K562 (cell line): ENCODE results near the gene SLC7A10. TPM values are rescaled to one million over a fixed set of nuclear protein-coding genes. Genes with fewer than 3 reads are reported as not detected.

Source experiments
- ATAC-seq: fragments of 200-7000 bp; cut with Tn5 transposase; 3 replicates; pipeline ENCODE4 v1.9.1; 2020; ENCODE audit warnings: moderate library complexity
- BruUV-seq: library from RNA; stranded (reverse); fragments of 400-500 nt; replicated peaks from 2 replicates; lab custom pipeline; 2021; lab: Mats Ljungman, UMichigan
- CTCF ChIA-PET: fragments of 300-600 bp; formaldehyde crosslinking; extraction: SDS; loops from one replicate; lab custom pipeline; 2021; ENCODE audit warnings: low intra/inter-chr PET ratio; lab: Yijun Ruan, JAX
- POLR2A ChIA-PET: fragments of 300-600, 350-650 bp; sonication (Branson Sonifier 250); formaldehyde crosslinking; extraction: SDS; loops from one replicate; lab custom pipeline; 2021; ENCODE audit warnings: antibody characterized with exemption, inconsistent platforms; lab: Yijun Ruan, JAX
- DNase-seq, 4 experiments: peaks; one replicate each; pipeline versions ENCODE4 v3.0.0 to v3.0.0-alpha.2; 2011 to 2018; ENCODE audit warnings: low spot score in 3 of 4, mixed read lengths in 3 of 4; ENCODE audit errors: extremely low read depth in 1 of 4
- FAIRE-seq: peaks from 2 replicates; lab custom pipeline; 2011; peaks lifted over from hg19 to GRCh38; lab: Jason Lieb, UNC
- H2AFZ ChIP-seq: 2 replicates; pipeline ENCODE4 v1.6.0; 2011; ENCODE audit warnings: low read depth, low read length, control low read depth, inconsistent platforms
- H3K27ac ChIP-seq: fragments of 200-600 bp; 3 replicates; pipeline ENCODE4 v1.8.0; 2011; ENCODE audit warnings: low read depth, mild to moderate bottlenecking, control low read depth, inconsistent platforms, low read length, moderate library complexity, mixed read lengths; ENCODE audit errors: extremely low read depth
- H3K27me3 ChIP-seq, 2 experiments: fragments of 300-600 bp in 1 of 2; 2 replicates in 1 of 2; 3 replicates in 1 of 2; pipeline versions ENCODE4 v1.6.0 to v1.8.0; 2011; ENCODE audit warnings: inconsistent platforms in 2 of 2, low read length in 2 of 2, mild to moderate bottlenecking in 1 of 2, mixed read lengths in 1 of 2, moderate library complexity in 1 of 2; ENCODE audit not compliant: control insufficient read depth in 2 of 2, insufficient read depth in 2 of 2
- H3K36me3 ChIP-seq: fragments of 300-600 bp; 3 replicates; pipeline ENCODE4 v1.8.0; 2011; ENCODE audit warnings: mild to moderate bottlenecking, low read length, inconsistent platforms; ENCODE audit not compliant: control insufficient read depth, insufficient read depth
- H3K4me1 ChIP-seq, 2 experiments: fragments of 200-600 bp in 1 of 2; replicated peaks in 1 of 2; 2 replicates in 1 of 2; 3 replicates in 1 of 2; pipeline versions ENCODE4 v1.5.1 to v1.8.0; 2011; ENCODE audit warnings: inconsistent platforms in 2 of 2, low read length in 2 of 2, mild to moderate bottlenecking in 1 of 2, mixed read lengths in 1 of 2, moderate library complexity in 1 of 2; ENCODE audit not compliant: control insufficient read depth in 2 of 2, insufficient read depth in 2 of 2
- H3K4me2 ChIP-seq: 2 replicates; pipeline ENCODE4 v1.6.1; 2011; ENCODE audit warnings: low read length, control low read depth, inconsistent platforms, mixed read lengths; ENCODE audit not compliant: insufficient read depth
- H3K4me3 ChIP-seq: fragments of 200-600 bp; sonication (generic), shearing (Covaris generic); 2 replicates; pipeline ENCODE4 v1.5.1; 2016; ENCODE audit warnings: control low read depth, inconsistent platforms
- H3K79me2 ChIP-seq: fragments of 200-600 bp; 3 replicates; pipeline ENCODE4 v1.8.0; 2011; ENCODE audit warnings: low read length, inconsistent platforms; ENCODE audit not compliant: control insufficient read depth, insufficient read depth
- H3K9ac ChIP-seq, 2 experiments: 2 replicates each; pipeline versions ENCODE4 v1.6.0 to v1.6.1; 2011; ENCODE audit warnings: low read depth in 2 of 2, low read length in 2 of 2, control low read depth in 1 of 2, inconsistent platforms in 1 of 2, mild to moderate bottlenecking in 1 of 2, mixed read lengths in 1 of 2; ENCODE audit not compliant: insufficient read depth in 1 of 2
- H3K9me1 ChIP-seq: one replicate; pipeline ENCODE4 v1.6.0; 2011; ENCODE audit warnings: inconsistent platforms, mild to moderate bottlenecking, low read length, moderate library complexity; ENCODE audit not compliant: control insufficient read depth, insufficient read depth
- H3K9me3 ChIP-seq: replicated peaks from 2 replicates; pipeline ENCODE4 v1.5.1; 2011; ENCODE audit warnings: low read depth, low read length, inconsistent platforms; ENCODE audit not compliant: control insufficient read depth, insufficient read depth
- H4K20me1 ChIP-seq: replicated peaks from 2 replicates; pipeline ENCODE4 v1.6.1; 2011; ENCODE audit warnings: low read length, inconsistent platforms, mixed read lengths; ENCODE audit not compliant: control insufficient read depth, insufficient read depth
- ESRRA ChIP-seq: fragments of 450-650 bp; IDR thresholded peaks from 2 replicates; pipeline ENCODE4 v1.6.1; 2014; ENCODE audit warnings: low read depth, mild to moderate bottlenecking, moderate library complexity, borderline replicate concordance
- FOXK1 ChIP-seq: sonication (generic); formaldehyde crosslinking; IDR thresholded peaks from 2 replicates; pipeline ENCODE4 v1.8.0; 2022; ENCODE audit warnings: missing genetic modification reagents, mild to moderate bottlenecking, borderline replicate concordance
- GTF2E2 ChIP-seq: fragments of 200-800 bp; sonication (Bioruptor generic); IDR thresholded peaks from 2 replicates; pipeline ENCODE4 v1.6.1; 2016; ENCODE audit warnings: missing genetic modification characterization, missing compliant biosample characterization
- NR2C1 ChIP-seq, 2 experiments: fragments of 450-650 bp; IDR thresholded peaks; 2 replicates each; pipeline ENCODE4 v1.6.1; 2017; ENCODE audit warnings: mild to moderate bottlenecking in 2 of 2, antibody characterized with exemption in 1 of 2, inconsistent platforms in 1 of 2, missing compliant biosample characterization in 1 of 2, missing genetic modification characterization in 1 of 2
- SRSF7 ChIP-seq: fragments of 200-400 bp; formaldehyde crosslinking; optimal IDR thresholded peaks from 2 replicates; pipeline ENCODE3; 2017; ENCODE audit warnings: mild to moderate bottlenecking, low read depth, low read length
- ZBTB7A ChIP-seq: IDR thresholded peaks from 2 replicates; pipeline ENCODE4 v1.6.1; 2011; ENCODE audit warnings: low read depth, mild to moderate bottlenecking, low read length, moderate library complexity, borderline replicate concordance; ENCODE audit not compliant: control insufficient read depth
- ZNF436 ChIP-seq: fragments of 250-450, 450-650 bp; sonication (Bioruptor Pico); formaldehyde crosslinking; IDR thresholded peaks from 2 replicates; pipeline ENCODE4 v1.7.0; 2020; ENCODE audit warnings: mild to moderate bottlenecking
- WGBS: fragments of 100-300 bp; shearing (Covaris generic); methylation state at CpG from one replicate; pipeline ENCODE4 v1.1.6; 2016; ENCODE audit warnings: low coverage, mixed read lengths; ENCODE audit not compliant: insufficient coverage; ENCODE audit errors: missing lambda C conversion rate; 5-methylcytosine and 5-hydroxymethylcytosine counted together
- in situ Hi-C: fragments of 300-500 bp; cut with MboI; formaldehyde crosslinking; loops from 4 replicates; pipeline ENCODE4 v1.15.0; 2018; ENCODE audit warnings: inconsistent platforms, mixed read lengths
- intact Hi-C: fragments of 100-400 bp; cut with micrococcal nuclease; formaldehyde crosslinking; loops from 2 replicates; pipeline ENCODE4 v1.14.2; 2022
- polyA plus RNA-seq, 8 experiments: library from polyadenylated mRNA; depleted of rRNA in 4 of 8; stranded (reverse) in 5 of 8; unstranded in 3 of 8; fragments of >200 nt; fragmentation: Nextera tagmentation in 2 of 8; fragmentation: Illumina TruSeq in 1 of 8; extraction: Ambion mirVana in 2 of 8; extraction: Trizol in 1 of 8; gene quantifications; 2 replicates each; pipeline versions ENCODE4 v1.2.1 to v1.2.3, GENCODE V29; 2011 to 2014; ENCODE audit warnings: inconsistent platforms in 1 of 8, missing spikeins in 1 of 8
- total RNA-seq, 7 experiments: library from RNA; depleted of rRNA in 6 of 7; stranded (reverse); fragments of >200 nt in 6 of 7; fragmentation: Illumina TruSeq in 2 of 7; extraction: Trizol in 2 of 7; gene quantifications; 2 replicates each; pipeline versions ENCODE4 v1.2.1 to v1.2.3, GENCODE V29; 2011 to 2021; ENCODE audit warnings: low replicate concordance in 1 of 7

Gene SLC7A10
- total and polyA plus RNA-seq, 9 of the 15 experiments (the other 6 are each of a cell fraction or from before 2014, with no cell fraction given) = 0.07 TPM; not detected in 8

GRCh38 chr19:33248553-33248953 is 22.9 kb upstream of the SLC7A10 start:
- H3K9ac ChIP-seq = no peak overlapping the region
- no peak overlapping the region for H3K4me3 ChIP-seq
- POLR2A ChIA-PET = no interaction called here
- FAIRE-seq (no peak), DNase-seq (no peak), ATAC-seq (peak; percentile 69)
- CTCF ChIA-PET = no interaction called here
- H3K4me1 ChIP-seq = peaks cover 0 to 10% of the 10 kb centered on the region in 2 experiments; a peak in 2 of 5 replicates
- no peaks in the 10 kb centered on the region for H3K36me3 ChIP-seq
- in situ Hi-C loops = no loop called here
- no peaks in the 10 kb centered on the region for H4K20me1 ChIP-seq
- intact Hi-C loops = no loop called here
- BruUV-seq = no TSS peak
- H3K79me2 ChIP-seq = no peaks in the 10 kb centered on the region
- H3K9me1 ChIP-seq = no peaks in the 10 kb centered on the region
- no peak overlapping the region for H3K4me2 ChIP-seq
- TF ChIP-seq FOXK1 (CRISPR knock-in tag) = no peak
- peak; percentile 88 for TF ChIP-seq ESRRA
- TF ChIP-seq ZBTB7A = peak; percentile 11; the same call in 1 of the 2 replicates
- TF ChIP-seq NR2C1 (IDR thresholded peaks at IDR 0.05) = 0 out of 2 replicates have a peak, but pooled peaks have one; percentile 19
- no peak for TF ChIP-seq NR2C1 (tag; IDR thresholded peaks at IDR 0.05)
- no peak overlapping the region for H3K27ac ChIP-seq
- peaks cover 7% of the 10 kb centered on the region; the same call in 1 of the 2 replicates for H3K9me3 ChIP-seq
- H3K27me3 ChIP-seq = peaks cover 0 to 9% of the 10 kb centered on the region in 2 experiments; a peak in 1 of 5 replicates
- WGBS = 0% methylated on average over 11 of the region's 11 CpGs
- H2AFZ ChIP-seq = no peak overlapping the region

GRCh38 chr19:33248104-33248503 is 22.5 kb upstream of the SLC7A10 start:
- no peaks in the 10 kb centered on the region for H3K79me2 ChIP-seq
- BruUV-seq = no TSS peak
- peaks cover 0 to 10% of the 10 kb centered on the region in 2 experiments; a peak in 2 of 5 replicates for H3K4me1 ChIP-seq
- no peak overlapping the region for H2AFZ ChIP-seq
- in situ Hi-C loops (no loop called here), intact Hi-C loops (no loop called here)
- H3K27ac ChIP-seq = no peak overlapping the region
- ATAC-seq (no peak), FAIRE-seq (no peak), DNase-seq (no peak)
- H3K4me2 ChIP-seq = no peak overlapping the region
- no peak overlapping the region for H3K9ac ChIP-seq
- no peaks in the 10 kb centered on the region for H4K20me1 ChIP-seq
- no peaks in the 10 kb centered on the region for H3K36me3 ChIP-seq
- no peak overlapping the region for H3K4me3 ChIP-seq
- ChIA-PET POLR2A (no interaction called here), CTCF (no interaction called here)
- TF ChIP-seq SRSF7 = no peak
- no peak for TF ChIP-seq ZNF436
- TF ChIP-seq GTF2E2 (tag) = no peak
- peaks cover 7% of the 10 kb centered on the region; the same call in 1 of the 2 replicates for H3K9me3 ChIP-seq
- peaks cover 0 to 7% of the 10 kb centered on the region in 2 experiments; a peak in 1 of 5 replicates for H3K27me3 ChIP-seq
- no peaks in the 10 kb centered on the region for H3K9me1 ChIP-seq
- WGBS = 2% methylated on average over 6 of the region's 8 CpGs
